OCI-LY3 (cell line): ENCODE data around the gene BHLHE23.

Experiments used
- EZH2phosphoT487 ChIP-seq: fragments of 200-600 bp; shearing (Covaris generic); IDR thresholded peaks from 2 replicates; pipeline ENCODE4 v1.6.1; 2018; ENCODE audit warnings: antibody characterized with exemption, mixed run types, low read depth
- TF ChIP-seq, protein P1 (sequence below): fragments of 200-600, 300-600 bp; sonication (generic); IDR thresholded peaks from 2 replicates; pipeline ENCODE4 v1.5.1; 2014; ENCODE audit warnings: antibody characterized with exemption, low read length, low read depth

DNA sequence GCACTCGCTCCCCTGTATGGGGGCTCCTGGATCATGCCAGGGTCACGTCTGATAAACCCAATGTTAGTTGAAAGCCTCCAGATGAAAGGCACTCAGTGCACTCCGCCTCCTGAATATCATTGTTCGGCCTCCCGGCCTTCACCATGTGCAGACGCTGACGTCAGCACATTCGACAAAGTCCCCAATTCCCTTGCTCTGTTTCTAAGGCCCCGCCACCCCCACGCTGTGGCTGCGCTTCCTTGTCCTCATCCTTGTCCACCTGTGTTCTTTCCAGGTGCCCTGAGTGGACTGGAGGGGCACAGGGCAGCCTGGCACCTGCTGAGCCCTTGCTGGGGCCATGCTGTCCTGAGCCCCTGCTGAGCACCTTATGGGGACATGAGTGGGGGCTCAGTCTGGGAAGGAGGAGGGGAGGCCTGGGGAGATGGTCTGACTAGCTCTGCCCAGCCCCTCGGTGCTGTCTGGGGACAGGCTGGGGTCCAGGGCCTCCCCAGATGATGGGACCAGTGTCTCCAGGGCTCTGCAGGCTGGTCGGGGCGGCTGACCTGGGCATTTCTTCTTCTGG is 9.8 kb upstream of the BHLHE23 start:
- TF ChIP-seq, protein P1, sequence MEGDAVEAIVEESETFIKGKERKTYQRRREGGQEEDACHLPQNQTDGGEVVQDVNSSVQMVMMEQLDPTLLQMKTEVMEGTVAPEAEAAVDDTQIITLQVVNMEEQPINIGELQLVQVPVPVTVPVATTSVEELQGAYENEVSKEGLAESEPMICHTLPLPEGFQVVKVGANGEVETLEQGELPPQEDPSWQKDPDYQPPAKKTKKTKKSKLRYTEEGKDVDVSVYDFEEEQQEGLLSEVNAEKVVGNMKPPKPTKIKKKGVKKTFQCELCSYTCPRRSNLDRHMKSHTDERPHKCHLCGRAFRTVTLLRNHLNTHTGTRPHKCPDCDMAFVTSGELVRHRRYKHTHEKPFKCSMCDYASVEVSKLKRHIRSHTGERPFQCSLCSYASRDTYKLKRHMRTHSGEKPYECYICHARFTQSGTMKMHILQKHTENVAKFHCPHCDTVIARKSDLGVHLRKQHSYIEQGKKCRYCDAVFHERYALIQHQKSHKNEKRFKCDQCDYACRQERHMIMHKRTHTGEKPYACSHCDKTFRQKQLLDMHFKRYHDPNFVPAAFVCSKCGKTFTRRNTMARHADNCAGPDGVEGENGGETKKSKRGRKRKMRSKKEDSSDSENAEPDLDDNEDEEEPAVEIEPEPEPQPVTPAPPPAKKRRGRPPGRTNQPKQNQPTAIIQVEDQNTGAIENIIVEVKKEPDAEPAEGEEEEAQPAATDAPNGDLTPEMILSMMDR: no peak
- TF ChIP-seq EZH2phosphoT487: no peak
